HG03066 (cell line): ENCODE data around the gene GRAMD2B.
"Not testable (repeated sequence)": the region's sequence is repeated elsewhere in the genome, so short reads cannot be mapped to it uniquely, and the experiment has no call there.

Experiments used
- ATAC-seq: cut with Tn5 transposase; IDR thresholded peaks from one replicate; pipeline ENCODE4 v1.9.1; 2021; ENCODE audit warnings: low read depth; ENCODE audit not compliant: unreplicated experiment

The GRAMD2B gene

GRCh38 chr5:126448720-126449119 lies 25.5 kb downstream of the GRAMD2B start:
- ATAC-seq, result no peak

GRCh38 chr5:126449751-126450271 lies 26.6 kb downstream of the GRAMD2B start:
- peak; percentile 70 for ATAC-seq

- ATAC-seq, result peak; percentile 60
Measured at GRCh38 chr5:126450346-126450745, 27.1 kb downstream of the GRAMD2B start.

GRCh38 chr5:126450907-126451306 lies 27.7 kb downstream of the GRAMD2B start:
- ATAC-seq, result no peak

GRCh38 chr5:126452477-126452876 lies 29.3 kb downstream of the GRAMD2B start:
- no peak for ATAC-seq

GRCh38 chr5:126454081-126454480 lies 30.9 kb downstream of the GRAMD2B start:
- ATAC-seq, result no peak

- no peak for ATAC-seq
Measured at GRCh38 chr5:126454535-126454934, 31.3 kb downstream of the GRAMD2B start.

GRCh38 chr5:126455264-126455663 lies 32.1 kb downstream of the GRAMD2B start:
- ATAC-seq, result no peak

- ATAC-seq, result no peak
Measured at GRCh38 chr5:126455728-126456127, 32.5 kb downstream of the GRAMD2B start.

GRCh38 chr5:126456217-126456820 lies 33.1 kb downstream of the GRAMD2B start:
- ATAC-seq, result no peak

GRCh38 chr5:126460459-126460858 lies 37.2 kb downstream of the GRAMD2B start:
- no peak for ATAC-seq

GRCh38 chr5:126460977-126461376 lies 37.8 kb downstream of the GRAMD2B start:
- no peak for ATAC-seq

GRCh38 chr5:126461838-126462237 lies 38.6 kb downstream of the GRAMD2B start:
- peak; percentile 3 for ATAC-seq

- peak; percentile 83 for ATAC-seq
Measured at GRCh38 chr5:126462239-126463014, 39.2 kb downstream of the GRAMD2B start.

GRCh38 chr5:126464016-126464415 lies 40.8 kb downstream of the GRAMD2B start:
- ATAC-seq, result no peak

GRCh38 chr5:126464959-126465358 lies 41.8 kb downstream of the GRAMD2B start:
- no peak for ATAC-seq

- ATAC-seq, result no peak
Measured at GRCh38 chr5:126468091-126468490, 44.9 kb downstream of the GRAMD2B start.

GRCh38 chr5:126469536-126470316 lies 46.5 kb downstream of the GRAMD2B start:
- ATAC-seq, result no peak

- not testable (repeated sequence) for ATAC-seq
Measured at GRCh38 chr5:126470529-126470928, 47.3 kb downstream of the GRAMD2B start.

- ATAC-seq, result no peak
Measured at GRCh38 chr5:126471247-126471646, 48.0 kb downstream of the GRAMD2B start.

GRCh38 chr5:126471875-126472537 lies 48.8 kb downstream of the GRAMD2B start:
- no peak for ATAC-seq
